T-cell (primary cell): Measurements from ENCODE around the gene CD8B2. TPM values are rescaled to one million over a fixed set of nuclear protein-coding genes. Genes with fewer than 3 reads are reported as not detected.

ENCODE experiments used
- ATAC-seq, 4 experiments: fragments of 200-7000 bp in 3 of 4; fragments of 150-1000 bp in 1 of 4; cut with Tn5 transposase; replicated peaks in 1 of 4; 1 replicate in 3 of 4; 2 replicates in 1 of 4; pipeline ENCODE4 v1.10.0; 2021; ENCODE audit warnings: moderate library complexity in 3 of 4, mild to moderate bottlenecking in 2 of 4, moderate number of reproducible peaks in 1 of 4
- CTCF ChIA-PET, 2 donors: fragments of 300-600 bp; sonication (Branson Sonifier 250); formaldehyde crosslinking; loops; one replicate each; lab custom pipeline; 2022; ENCODE audit warnings: antibody characterized with exemption in 2 of 2; lab: Charles Lee
- POLR2A ChIA-PET, 2 donors: fragments of 300-600 bp; sonication (Branson Sonifier 250); formaldehyde crosslinking; loops; one replicate each; lab custom pipeline; 2022; ENCODE audit warnings: antibody characterized with exemption in 2 of 2; lab: Charles Lee
- DNase-seq, 35 experiments: peaks; one replicate each; pipeline versions ENCODE4 v3.0.0 to v3.0.0-alpha.2; 2013 to 2023
- H3K27ac ChIP-seq: one replicate; pipeline ENCODE4 v1.5.1; 2013; ENCODE audit warnings: low read length
- H3K27me3 ChIP-seq, 2 experiments: replicated peaks in 1 of 2; 1 replicate in 1 of 2; 2 replicates in 1 of 2; pipeline versions ENCODE4 v1.6.1 to v1.7.0; 2013; ENCODE audit warnings: low read length in 1 of 2, mixed read lengths in 1 of 2; ENCODE audit not compliant: control insufficient read depth in 2 of 2, insufficient read depth in 2 of 2; ENCODE audit errors: extremely low read depth in 1 of 2
- H3K36me3 ChIP-seq, 2 donors: 1 replicate in 1 of 2; 2 replicates in 1 of 2; pipeline versions ENCODE4 v1.6.1 to v1.7.0; 2013; ENCODE audit warnings: low read length in 1 of 2; ENCODE audit not compliant: control insufficient read depth in 2 of 2, insufficient read depth in 1 of 2; ENCODE audit errors: extremely low read depth in 1 of 2
- H3K4me1 ChIP-seq, 2 experiments: 1 replicate in 1 of 2; 2 replicates in 1 of 2; pipeline versions ENCODE4 v1.6.1 to v1.7.0; 2013; ENCODE audit warnings: low read length in 2 of 2, mixed read lengths in 1 of 2; ENCODE audit not compliant: insufficient read depth in 2 of 2, control insufficient read depth in 1 of 2; ENCODE audit errors: extremely low read depth in 1 of 2
- H3K4me3 ChIP-seq, 2 donors: 1 replicate in 1 of 2; 2 replicates in 1 of 2; pipeline versions ENCODE4 v1.5.1 to v1.7.0; 2013; ENCODE audit warnings: mild to moderate bottlenecking in 2 of 2, low read length in 1 of 2, moderate library complexity in 1 of 2; ENCODE audit not compliant: control insufficient read depth in 1 of 2; ENCODE audit errors: extremely low read depth in 1 of 2
- H3K9me3 ChIP-seq: 2 replicates; pipeline ENCODE4 v1.7.0; 2013
- H3K27ac Mint-ChIP-seq, 2 donors: one replicate each; pipeline ENCODE4 v1.8.0; 2020 to 2021; ENCODE audit warnings: mild to moderate bottlenecking in 2 of 2, mixed read lengths in 2 of 2
- H3K27me3 Mint-ChIP-seq, 2 donors: one replicate each; pipeline ENCODE4 v1.8.0; 2021 to 2022; ENCODE audit warnings: mixed read lengths in 2 of 2
- H3K36me3 Mint-ChIP-seq: one replicate; pipeline ENCODE4 v1.8.0; 2021; ENCODE audit warnings: mixed read lengths
- H3K4me1 Mint-ChIP-seq, 3 donors: one replicate each; pipeline ENCODE4 v1.8.0; 2020 to 2022; ENCODE audit warnings: mixed read lengths in 3 of 3, mild to moderate bottlenecking in 1 of 3
- H3K4me3 Mint-ChIP-seq, 3 donors: one replicate each; pipeline ENCODE4 v1.8.0; 2020 to 2022; ENCODE audit warnings: mild to moderate bottlenecking in 3 of 3, mixed read lengths in 3 of 3, moderate library complexity in 3 of 3
- H3K9me3 Mint-ChIP-seq, 3 donors: one replicate each; pipeline ENCODE4 v1.8.0; 2020 to 2022; ENCODE audit warnings: mixed read lengths in 3 of 3
- WGBS: methylation state at CpG from one replicate; pipeline ENCODE4 v1.1.5; 2013; ENCODE audit warnings: missing lambda C conversion rate; ENCODE audit not compliant: insufficient coverage; 5-methylcytosine and 5-hydroxymethylcytosine counted together
- total RNA-seq, 35 experiments: library from RNA in 6 of 35; stranded (reverse) in 6 of 35; fragments of 120-200 nt in 1 of 35; gene quantifications; one replicate each; pipeline versions ENCODE4 v1.2.1 to v1.2.4 and lab custom pipeline; 2013 to 2026

CD8B2 gene
- total RNA-seq, 5 donors from 2014 or later (not counting 1 experiment from before 2014, with no cell fraction given): 1.3 to 3.2 (median 2.2) TPM

DNA sequence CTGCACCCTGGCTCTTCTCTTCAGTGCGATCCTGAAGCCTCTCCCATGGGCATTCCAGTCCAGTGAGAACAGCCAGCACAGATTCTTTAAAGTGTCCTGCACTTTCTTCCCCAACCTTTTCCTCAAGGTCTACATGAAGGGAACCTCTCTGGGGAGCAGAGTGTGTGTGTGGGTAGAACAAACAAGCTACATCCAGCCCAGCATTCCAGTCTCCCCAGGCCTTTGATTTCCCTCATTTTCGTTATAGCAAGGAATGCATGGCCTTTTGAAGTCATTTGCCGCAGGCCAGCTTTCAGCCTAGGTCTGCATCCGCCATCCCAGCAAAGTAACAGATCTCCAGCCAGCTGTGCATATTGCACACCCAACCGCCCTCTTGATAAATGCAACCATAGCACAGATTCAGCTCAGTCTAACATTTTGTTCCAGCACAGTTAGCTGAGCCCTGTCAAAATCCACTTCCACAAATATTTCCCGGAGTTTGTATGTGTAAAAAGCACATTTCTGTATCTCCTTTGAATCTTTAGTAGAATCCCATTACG is 44.6 kb downstream of the CD8B2 start:
- whole genome bisulfite sequencing: 77% methylated on average over 4 of the region's 7 CpGs
- H3K9me3 ChIP-seq: no peaks in the 10 kb centered on the region
- H3K4me3 Mint-ChIP-seq: no peak overlapping the region
- no peak for DNase-seq
- no peaks in the 10 kb centered on the region for H3K4me1 ChIP-seq
- ChIA-PET CTCF (no interaction called here), POLR2A (no interaction called here)
- H3K36me3 ChIP-seq: no peaks in the 10 kb centered on the region
- no peak for ATAC-seq
- H3K27ac Mint-ChIP-seq: no peak overlapping the region
- H3K4me3 ChIP-seq: no peak overlapping the region
- no peaks in the 10 kb centered on the region for H3K9me3 Mint-ChIP-seq
- no peaks in the 10 kb centered on the region for H3K4me1 Mint-ChIP-seq
- H3K27me3 Mint-ChIP-seq: peaks cover 10 to 20% of the 10 kb centered on the region in 2 donors
- H3K36me3 Mint-ChIP-seq: no peaks in the 10 kb centered on the region
- no peak overlapping the region for H3K27ac ChIP-seq
- H3K27me3 ChIP-seq: peaks cover 0 to 13% of the 10 kb centered on the region in 2 experiments

DNA sequence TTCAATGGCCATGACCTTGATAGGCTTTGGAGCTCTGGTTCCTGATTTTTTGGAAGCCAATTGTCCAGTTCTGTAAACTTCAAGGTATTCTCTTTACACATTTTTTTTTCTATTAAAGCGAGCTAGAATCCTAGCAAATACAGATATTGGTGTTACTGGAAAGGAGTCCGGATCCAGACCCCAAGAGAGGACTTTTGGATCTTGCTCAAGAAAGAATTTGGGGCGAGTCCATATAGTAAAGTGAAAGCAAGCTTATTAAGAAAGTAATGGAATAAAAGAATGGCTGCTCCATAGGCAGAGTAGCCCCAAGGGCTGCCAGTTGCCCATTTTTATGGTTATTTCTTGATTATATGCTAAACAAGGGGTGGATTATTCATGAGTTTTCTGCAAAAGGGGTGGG is 45.1 kb downstream of the CD8B2 start:
- Mint-ChIP-seq H3K4me3 (no peak overlapping the region), H3K4me1 (no peaks in the 10 kb centered on the region), H3K9me3 (no peaks in the 10 kb centered on the region), H3K27me3 (peaks cover 10 to 20% of the 10 kb centered on the region in 2 donors), H3K36me3 (no peaks in the 10 kb centered on the region), H3K27ac (no peak overlapping the region)
- Histone ChIP-seq H3K27me3 (peaks cover 0 to 12% of the 10 kb centered on the region in 2 experiments), H3K9me3 (no peaks in the 10 kb centered on the region), H3K4me1 (no peaks in the 10 kb centered on the region), H3K27ac (no peak overlapping the region), H3K4me3 (no peak overlapping the region), H3K36me3 (no peaks in the 10 kb centered on the region)
- WGBS: no CpG with 5 or more reads among the region's 3 CpGs
- ATAC-seq: no peak
- ChIA-PET CTCF (interaction anchor here in 1 of 2 donors (0.5 kb wide), 1 partner anchor 426 kb away, joined by 4 read pairs; no protein-coding TSS in a partner anchor), POLR2A (no interaction called here)
- no peak for DNase-seq

DNA sequence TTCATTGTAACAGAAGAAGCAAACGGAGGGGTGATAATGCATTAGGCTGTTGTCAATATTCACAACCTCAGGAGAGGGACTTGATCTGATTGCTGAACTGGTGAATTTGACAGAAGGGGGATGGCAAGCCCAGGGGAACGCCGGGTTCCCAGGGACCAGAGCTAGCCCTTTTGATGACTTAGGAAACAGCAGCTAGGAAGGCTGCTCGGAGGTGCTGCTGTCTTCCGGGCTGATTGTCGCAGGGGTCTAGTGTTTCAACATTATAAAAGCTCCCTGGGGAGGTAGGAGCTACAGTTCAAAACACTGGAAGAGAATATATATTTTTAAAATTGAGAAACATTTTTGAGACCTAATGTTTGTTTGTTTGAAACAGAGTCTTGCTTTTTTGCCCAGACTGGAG is 47.3 kb downstream of the CD8B2 start:
- H3K27me3 ChIP-seq: peaks cover 0 to 11% of the 10 kb centered on the region in 2 experiments
- POLR2A ChIA-PET: no interaction called here
- no peaks in the 10 kb centered on the region for H3K4me1 Mint-ChIP-seq
- H3K9me3 ChIP-seq: no peaks in the 10 kb centered on the region
- no peak for ATAC-seq
- H3K4me3 Mint-ChIP-seq: no peak overlapping the region
- H3K4me3 ChIP-seq: no peak overlapping the region
- peaks cover 10 to 17% of the 10 kb centered on the region in 2 donors for H3K27me3 Mint-ChIP-seq
- H3K36me3 ChIP-seq: no peaks in the 10 kb centered on the region
- CTCF ChIA-PET: interaction anchor here in 1 of 2 donors (0.6 kb wide), 1 partner anchor 57 kb away, joined by 4 read pairs; no protein-coding TSS in a partner anchor
- no peaks in the 10 kb centered on the region for H3K36me3 Mint-ChIP-seq
- no peak for DNase-seq
- WGBS: 82% methylated on average over 5 of the region's 6 CpGs
- H3K27ac Mint-ChIP-seq: no peak overlapping the region
- no peak overlapping the region for H3K27ac ChIP-seq
- H3K4me1 ChIP-seq: no peaks in the 10 kb centered on the region
- H3K9me3 Mint-ChIP-seq: no peaks in the 10 kb centered on the region

DNA sequence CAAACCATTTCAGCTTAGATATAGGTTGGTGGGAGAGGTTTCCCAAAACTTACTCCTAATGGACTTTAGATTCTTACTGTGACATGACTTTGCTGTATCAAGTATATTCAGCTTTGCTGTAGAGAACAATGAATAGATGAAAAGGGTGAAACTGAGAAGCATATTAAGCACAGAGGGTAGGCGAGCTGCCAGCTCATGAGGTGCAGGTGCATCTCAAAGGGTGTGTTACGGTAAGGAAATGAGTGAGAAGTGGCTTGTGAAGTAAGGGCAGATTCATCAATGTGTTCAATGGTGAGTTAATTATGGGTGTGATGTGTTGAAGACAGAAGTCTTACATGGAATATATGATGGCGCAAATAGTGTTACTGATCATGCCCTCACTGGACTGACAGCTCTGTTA is 49.3 kb downstream of the CD8B2 start:
- Histone ChIP-seq H3K4me1 (no peaks in the 10 kb centered on the region), H3K27me3 (peaks cover 0 to 13% of the 10 kb centered on the region in 2 experiments), H3K4me3 (no peak overlapping the region), H3K27ac (no peak overlapping the region), H3K36me3 (no peaks in the 10 kb centered on the region), H3K9me3 (no peaks in the 10 kb centered on the region)
- CTCF ChIA-PET: no interaction called here
- ATAC-seq (no peak), DNase-seq (no peak)
- H3K27me3 Mint-ChIP-seq: peaks cover 10 to 16% of the 10 kb centered on the region in 2 donors
- H3K27ac Mint-ChIP-seq: no peak overlapping the region
- no peak overlapping the region for H3K4me3 Mint-ChIP-seq
- H3K9me3 Mint-ChIP-seq: no peaks in the 10 kb centered on the region
- WGBS: 56% methylated on average over 3 of the region's 3 CpGs
- no peaks in the 10 kb centered on the region for H3K4me1 Mint-ChIP-seq
- H3K36me3 Mint-ChIP-seq: no peaks in the 10 kb centered on the region
- POLR2A ChIA-PET: interaction anchor here in 1 of 2 donors (0.6 kb wide), 1 partner anchor 673 kb away, joined by 6 read pairs; no protein-coding TSS in a partner anchor

DNA sequence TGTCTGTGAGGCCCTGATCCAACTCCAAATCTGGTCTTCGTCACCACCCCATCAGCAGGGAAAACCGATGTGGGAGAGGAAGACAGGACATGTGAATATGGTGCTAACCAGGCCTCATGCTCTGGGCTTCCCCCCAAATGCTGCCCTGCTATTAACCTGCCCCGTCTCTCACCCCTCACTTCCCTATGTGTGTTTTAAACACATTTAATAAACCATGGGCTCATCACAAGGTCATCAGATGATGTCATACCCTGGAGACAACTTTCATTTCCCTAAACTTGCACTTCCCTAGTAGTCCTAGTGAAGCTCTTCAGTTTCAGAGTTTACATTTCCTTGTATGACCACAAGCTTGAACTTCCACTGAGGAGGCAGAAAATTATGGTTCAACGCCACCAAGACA is 49.9 kb downstream of the CD8B2 start:
- Mint-ChIP-seq H3K27me3 (peaks cover 12 to 14% of the 10 kb centered on the region in 2 donors), H3K4me1 (no peaks in the 10 kb centered on the region), H3K27ac (no peak overlapping the region), H3K9me3 (no peaks in the 10 kb centered on the region), H3K4me3 (no peak overlapping the region), H3K36me3 (no peaks in the 10 kb centered on the region)
- H3K4me3 ChIP-seq: no peak overlapping the region
- H3K4me1 ChIP-seq: no peaks in the 10 kb centered on the region
- H3K27ac ChIP-seq: no peak overlapping the region
- H3K27me3 ChIP-seq: peaks cover 0 to 13% of the 10 kb centered on the region in 2 experiments
- no peaks in the 10 kb centered on the region for H3K36me3 ChIP-seq
- ATAC-seq (no peak), DNase-seq (peak in 1 of 35 experiments; percentile 14)
- 78% methylated on average over 1 of the region's 4 CpGs for WGBS
- H3K9me3 ChIP-seq: no peaks in the 10 kb centered on the region
- CTCF ChIA-PET: interaction anchor here in 1 of 2 donors (0.7 to 1.2 kb wide), 2 partner anchors 11 to 1000 kb away, joined by 3 to 5 read pairs; no protein-coding TSS in a partner anchor
- POLR2A ChIA-PET: no interaction called here

DNA sequence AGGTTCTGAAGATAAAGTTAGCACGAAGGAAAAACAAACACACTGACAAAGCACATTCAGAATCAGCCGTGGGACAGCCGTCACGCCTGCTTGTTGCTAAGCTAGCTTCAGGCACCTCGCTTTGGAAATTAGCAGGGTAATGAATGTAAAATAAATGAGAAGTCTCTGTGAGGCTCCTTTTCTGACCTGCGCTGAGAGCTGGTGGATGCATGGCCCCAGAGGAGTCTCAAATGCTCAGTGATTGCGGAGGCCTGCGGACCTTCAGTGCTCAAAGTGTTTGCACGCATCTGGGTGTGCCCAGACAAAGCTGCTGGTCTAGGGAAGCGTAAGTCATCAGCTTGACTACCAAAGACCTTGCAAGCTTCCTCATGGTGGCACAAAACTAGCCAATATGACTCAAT is 50.6 kb downstream of the CD8B2 start:
- ATAC-seq (no peak), DNase-seq (no peak)
- Histone ChIP-seq H3K36me3 (no peaks in the 10 kb centered on the region), H3K27me3 (peaks cover 0 to 15% of the 10 kb centered on the region in 2 experiments), H3K4me1 (peaks cover 0 to 2% of the 10 kb centered on the region in 2 experiments), H3K9me3 (no peaks in the 10 kb centered on the region), H3K4me3 (no peak overlapping the region), H3K27ac (no peak overlapping the region)
- Mint-ChIP-seq H3K4me3 (no peak overlapping the region), H3K36me3 (no peaks in the 10 kb centered on the region), H3K4me1 (peaks cover 0 to 1% (median under 1%) of the 10 kb centered on the region in 3 donors), H3K9me3 (no peaks in the 10 kb centered on the region), H3K27ac (no peak overlapping the region), H3K27me3 (peaks cover 15 to 16% of the 10 kb centered on the region in 2 donors)
- WGBS: 88% methylated on average over 5 of the region's 10 CpGs
- ChIA-PET POLR2A (no interaction called here), CTCF (interaction anchor here in 1 of 2 donors (1.2 kb wide), 1 partner anchor 10 kb away, joined by 5 read pairs; no protein-coding TSS in a partner anchor)
